MCF 10A (cell line): ENCODE measurements around the gene BTF3. TPM values are rescaled to one million over a fixed set of nuclear protein-coding genes. Genes with fewer than 3 reads are reported as not detected.

ENCODE experiments used
- BruUV-seq: library from RNA; stranded (reverse); fragments of 400-500 nt; replicated peaks from 2 replicates; lab custom pipeline; 2021; lab: Mats Ljungman, UMichigan
- CTCF ChIA-PET: fragments of 300-600 bp; sonication (Branson Sonifier 250); formaldehyde crosslinking; extraction: SDS; loops from one replicate; lab custom pipeline; 2021; ENCODE audit warnings: antibody characterized with exemption, inconsistent platforms; lab: Yijun Ruan, JAX
- POLR2A ChIA-PET: fragments of 300-600, 350-650 bp; sonication (Branson Sonifier 250); formaldehyde crosslinking; extraction: SDS; loops from one replicate; lab custom pipeline; 2020; ENCODE audit warnings: antibody characterized with exemption, inconsistent platforms; lab: Yijun Ruan, JAX
- DNase-seq: peaks from one replicate; pipeline ENCODE4 v3.0.0-alpha.2; 2018; ENCODE audit not compliant: unreplicated experiment
- H3K27ac Mint-ChIP-seq: one replicate; pipeline ENCODE4 v1.8.0; 2022; ENCODE audit warnings: mild to moderate bottlenecking, low read depth, mixed read lengths; ENCODE audit not compliant: unreplicated experiment
- H3K27me3 Mint-ChIP-seq: one replicate; pipeline ENCODE4 v1.8.0; 2022; ENCODE audit warnings: mixed read lengths; ENCODE audit not compliant: insufficient read depth, unreplicated experiment
- H3K36me3 Mint-ChIP-seq: one replicate; pipeline ENCODE4 v1.8.0; 2022; ENCODE audit warnings: mild to moderate bottlenecking, moderate library complexity, mixed read lengths; ENCODE audit not compliant: insufficient read depth, unreplicated experiment
- H3K4me1 Mint-ChIP-seq: one replicate; pipeline ENCODE4 v1.8.0; 2022; ENCODE audit warnings: mixed read lengths; ENCODE audit not compliant: insufficient read depth, unreplicated experiment
- H3K4me3 Mint-ChIP-seq: one replicate; pipeline ENCODE4 v1.8.0; 2022; ENCODE audit warnings: mild to moderate bottlenecking, moderate library complexity, mixed read lengths; ENCODE audit not compliant: unreplicated experiment
- H3K9me3 Mint-ChIP-seq: one replicate; pipeline ENCODE4 v1.8.0; 2022; ENCODE audit warnings: mixed read lengths; ENCODE audit not compliant: unreplicated experiment
- CTCF ChIP-seq: fragments of 200-600 bp; IDR thresholded peaks from one replicate; pipeline ENCODE4 v1.8.0; 2022; ENCODE audit warnings: antibody characterized with exemption, mild to moderate bottlenecking; ENCODE audit not compliant: unreplicated experiment
- intact Hi-C: fragments of 100-400 bp; cut with micrococcal nuclease; formaldehyde crosslinking; loops from 2 replicates; pipeline ENCODE4 v1.14.1; 2022
- total RNA-seq: library from RNA; stranded (reverse); gene quantifications from 2 replicates; pipeline ENCODE4 v1.2.3, GENCODE V29; 2022

The BTF3 gene
- total RNA-seq, 1 experiment from 2014 or later = 946 TPM

- Mint-ChIP-seq H3K4me3 (peak overlapping the region; percentile 52), H3K27me3 (no peaks in the 10 kb centered on the region), H3K27ac (no peak overlapping the region), H3K4me1 (peaks cover 5% of the 10 kb centered on the region), H3K36me3 (no peaks in the 10 kb centered on the region), H3K9me3 (no peaks in the 10 kb centered on the region)
- TF ChIP-seq CTCF = no peak
- POLR2A ChIA-PET = interaction anchor here (0.9 to 2.5 kb wide), 8 partner anchors 22 to 366 kb away, joined by 3 to 34 read pairs (median 4); partner anchors contain the start of gene BTF3
- DNase-seq = no peak
- intact Hi-C loops = loop anchor here (1.0 to 10.0 kb wide), 4 partner anchors 84 to 528 kb away; partner anchors contain the start of gene FCHO2
- CTCF ChIA-PET = interaction anchor here (0.6 to 2.4 kb wide), 60 partner anchors 9 to 537 kb away, joined by 3 to 95 read pairs (median 4); partner anchors contain the start of gene TMEM174
- BruUV-seq = no TSS peak
These were observed 47.5 kb upstream of the BTF3 start for GRCh38 chr5:73450672-73451223.

GRCh38 chr5:73451224-73452130 lies 46.8 kb upstream of the BTF3 start:
- ChIA-PET CTCF (interaction anchor here (0.5 to 2.4 kb wide), 67 partner anchors 8 to 538 kb away, joined by 3 to 95 read pairs (median 4); partner anchors contain the start of gene TMEM174), POLR2A (interaction anchor here (0.8 to 2.5 kb wide), 9 partner anchors 21 to 367 kb away, joined by 3 to 34 read pairs (median 4); partner anchors contain the start of gene BTF3)
- no peaks in the 10 kb centered on the region for H3K27me3 Mint-ChIP-seq
- no peaks in the 10 kb centered on the region for H3K9me3 Mint-ChIP-seq
- H3K4me1 Mint-ChIP-seq = peaks cover 5% of the 10 kb centered on the region
- H3K4me3 Mint-ChIP-seq = peak overlapping the region; percentile 52
- peak; percentile 45 for DNase-seq
- H3K36me3 Mint-ChIP-seq = no peaks in the 10 kb centered on the region
- TF ChIP-seq CTCF = peak; percentile 91
- intact Hi-C loops = loop anchor here (1.0 to 10.0 kb wide), 5 partner anchors 83 to 529 kb away; partner anchors contain the start of gene FCHO2
- no peak overlapping the region for H3K27ac Mint-ChIP-seq
- no TSS peak for BruUV-seq

DNA sequence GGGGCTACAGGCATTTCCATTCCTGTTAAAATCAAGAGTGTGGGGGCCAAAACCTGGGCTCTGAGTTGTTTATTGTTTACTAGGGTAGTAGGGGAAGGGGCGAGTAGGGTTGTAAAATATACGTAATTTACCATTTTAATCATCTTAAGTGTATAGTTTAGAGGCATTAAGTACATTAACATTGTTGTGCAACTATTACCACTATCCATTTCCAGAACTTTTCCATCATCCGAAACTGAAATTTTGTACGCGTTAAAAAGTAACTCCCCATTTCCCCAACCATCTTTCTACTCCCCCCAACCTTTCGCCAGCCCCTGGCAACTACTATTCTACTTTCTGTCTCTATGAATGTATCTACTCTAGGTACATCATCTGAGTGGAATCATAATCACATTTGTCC lies 46.0 kb upstream of the BTF3 start:
- H3K36me3 Mint-ChIP-seq = no peaks in the 10 kb centered on the region
- DNase-seq = no peak
- H3K27ac Mint-ChIP-seq = no peak overlapping the region
- intact Hi-C loops = loop anchor here (1.0 to 10.0 kb wide), 4 partner anchors 83 to 530 kb away; partner anchors contain the start of gene FCHO2
- no TSS peak for BruUV-seq
- CTCF ChIA-PET = no interaction called here
- POLR2A ChIA-PET = no interaction called here
- peaks cover 5% of the 10 kb centered on the region for H3K4me1 Mint-ChIP-seq
- H3K27me3 Mint-ChIP-seq = no peaks in the 10 kb centered on the region
- H3K4me3 Mint-ChIP-seq = no peak overlapping the region
- no peak for TF ChIP-seq CTCF
- H3K9me3 Mint-ChIP-seq = no peaks in the 10 kb centered on the region
